COLO829 (cell line): Measurements from ENCODE around the gene MOB3B.
"Not testable (repeated sequence)": the region's sequence is repeated elsewhere in the genome, so short reads cannot be mapped to it uniquely, and the experiment has no call there.

Experiments used
- DNase-seq: peaks from one replicate; pipeline ENCODE4 v3.0.0; 2012; ENCODE audit warnings: low spot score

Gene MOB3B

DNA sequence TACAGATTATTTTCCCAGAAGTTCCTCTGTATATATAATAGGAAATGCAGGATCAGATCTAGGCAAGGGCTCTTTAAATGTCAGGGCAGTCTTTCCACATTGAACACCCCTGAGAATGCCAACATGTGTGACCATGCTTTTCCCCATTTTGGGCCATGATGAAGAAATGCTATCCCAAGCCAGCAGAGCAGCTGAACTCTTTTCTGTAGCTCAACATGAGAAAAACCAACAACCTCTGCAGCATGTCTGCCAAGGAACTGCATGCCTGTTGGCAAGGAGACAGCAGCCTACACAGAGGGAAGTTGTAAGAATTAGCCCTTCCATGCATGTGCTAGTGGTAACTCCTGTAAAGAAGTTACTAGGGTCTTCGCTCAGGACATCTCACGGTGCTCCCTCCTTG, 15.1 kb downstream of the MOB3B start:
- no peak for DNase-seq

DNA sequence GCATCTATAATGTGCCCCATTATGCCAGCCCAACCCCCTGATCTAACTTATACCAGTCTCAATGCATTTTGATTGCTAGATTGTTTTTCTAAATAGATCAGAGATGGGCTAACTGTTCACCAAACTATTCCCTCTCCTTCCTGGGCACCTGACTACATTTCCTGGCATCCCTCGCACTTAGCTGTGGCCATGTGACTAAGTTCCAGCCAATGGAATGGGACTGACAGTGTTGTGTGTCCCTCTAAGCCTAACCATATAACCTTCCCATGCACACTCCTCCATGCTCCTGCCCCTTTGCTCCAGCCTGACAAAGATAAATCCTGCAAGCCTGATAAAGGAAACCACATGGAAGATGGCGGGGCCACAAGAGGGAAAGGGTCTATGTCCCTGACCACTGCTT, 17.8 kb downstream of the MOB3B start:
- no peak for DNase-seq

DNA sequence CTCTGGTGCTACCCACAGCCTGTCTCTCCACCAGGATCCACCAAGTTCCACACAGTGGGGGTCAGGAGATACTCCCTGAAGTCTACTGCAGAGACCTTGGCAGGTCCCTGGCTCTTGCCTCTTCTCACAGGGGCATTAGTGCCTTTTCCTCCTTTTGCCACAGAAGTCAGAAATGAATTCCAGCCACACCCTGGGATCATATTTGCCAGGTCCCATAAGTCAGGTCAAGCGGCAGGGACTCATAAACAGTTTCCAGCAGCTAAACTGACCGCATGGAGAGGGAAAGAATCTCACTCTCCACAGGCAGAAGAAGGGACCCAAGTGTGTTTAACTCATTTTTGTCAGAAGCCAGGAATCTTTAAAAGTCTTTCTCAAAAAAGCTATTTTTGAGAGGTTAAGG, 18.8 kb downstream of the MOB3B start:
- DNase-seq = no peak

DNA sequence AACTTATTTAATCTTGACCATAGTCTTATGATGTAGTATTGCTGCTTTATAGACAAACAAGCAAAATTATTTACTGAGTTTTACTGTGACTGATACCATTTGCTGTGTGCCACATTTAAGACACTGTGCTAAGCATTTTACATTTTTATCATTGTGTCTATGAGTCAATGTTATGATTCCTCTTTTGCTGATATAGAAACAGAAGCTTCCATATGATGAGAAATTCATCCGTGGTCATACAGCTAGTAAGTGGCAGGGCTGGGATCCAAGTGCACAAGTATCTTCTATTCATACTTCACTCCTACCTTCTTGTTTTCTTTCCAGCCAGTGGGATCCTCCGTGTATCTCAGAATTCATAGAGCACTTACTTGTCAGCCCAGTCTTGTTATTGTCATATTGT, 22.6 kb downstream of the MOB3B start:
- no peak for DNase-seq

DNA sequence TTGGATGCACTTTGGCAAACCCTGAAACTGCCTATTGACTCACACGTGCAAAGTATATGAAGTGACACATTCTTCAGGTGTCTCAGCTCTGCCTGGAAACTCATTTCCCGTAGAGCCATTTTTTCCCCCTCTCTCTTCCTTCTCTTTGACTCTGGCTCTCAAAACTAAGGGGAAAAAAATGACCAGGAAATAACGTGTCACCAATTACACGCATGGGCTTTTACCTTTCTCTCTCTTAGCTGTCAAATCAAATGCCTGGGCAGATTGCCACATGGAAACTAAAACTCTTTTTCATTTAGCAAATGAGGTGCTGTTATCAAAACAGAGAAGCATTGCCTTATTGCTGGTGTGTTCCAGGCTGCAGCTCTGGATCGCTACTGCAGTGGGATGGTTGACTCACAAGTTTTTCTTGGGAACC, 23.9 kb downstream of the MOB3B start:
- DNase-seq = no peak

DNA sequence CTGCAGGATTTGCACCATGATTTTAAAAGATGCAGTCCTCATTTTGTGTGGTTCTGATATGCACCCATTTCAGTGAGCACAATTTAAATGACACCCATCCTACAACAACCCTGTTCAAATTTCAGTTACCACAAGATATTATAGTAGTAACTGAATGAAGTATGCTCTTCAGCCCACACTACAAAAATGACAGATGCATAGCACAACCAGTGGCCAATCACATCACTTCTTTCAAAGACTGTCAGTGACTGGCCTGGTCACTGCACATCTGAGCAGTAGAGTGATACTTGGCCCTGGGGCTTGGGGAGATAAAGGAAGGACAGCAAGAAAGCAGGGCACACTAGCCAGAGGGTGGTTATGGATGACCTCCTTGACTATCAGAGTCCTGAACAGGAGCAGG, 25.4 kb downstream of the MOB3B start:
- DNase-seq = no peak

DNA sequence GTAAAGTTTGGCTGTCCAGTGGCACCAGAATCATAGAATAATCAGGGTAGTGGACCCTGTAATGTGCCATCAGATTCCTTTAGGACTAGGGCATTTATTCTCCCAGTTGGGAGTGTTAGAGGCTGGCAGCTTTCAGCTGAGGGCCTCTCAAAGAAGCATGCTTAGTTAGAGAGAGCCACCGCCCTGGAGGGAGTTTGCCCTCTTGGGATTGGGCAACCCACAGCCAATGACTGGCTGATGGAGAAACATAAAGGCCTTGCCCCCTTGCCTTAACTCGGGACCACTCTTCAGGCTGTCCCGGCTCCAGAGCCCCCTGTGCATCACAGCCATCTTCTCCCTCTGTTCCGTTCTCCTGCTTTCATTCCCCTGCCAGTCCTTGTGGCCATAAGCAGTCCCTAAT, 26.0 kb downstream of the MOB3B start:
- no peak for DNase-seq

DNA sequence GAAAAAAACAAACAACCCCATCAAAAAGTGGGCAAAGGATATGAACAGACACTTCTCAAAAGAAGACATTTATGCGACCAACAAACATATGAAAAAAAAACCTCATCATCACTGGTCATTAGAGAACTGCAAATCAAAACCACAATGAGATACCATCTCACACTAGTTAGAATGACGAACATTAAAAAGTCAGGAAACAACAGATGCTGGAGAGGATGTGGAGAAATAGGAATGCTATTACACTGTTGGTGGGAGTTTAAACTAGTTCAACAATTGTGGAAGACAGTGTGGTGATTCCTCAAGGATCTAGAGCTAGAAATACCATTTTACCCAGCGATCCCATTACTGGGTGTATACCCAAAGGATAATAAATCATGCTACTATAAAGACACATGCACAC, 28.7 kb downstream of the MOB3B start:
- DNase-seq = not testable (repeated sequence)

DNA sequence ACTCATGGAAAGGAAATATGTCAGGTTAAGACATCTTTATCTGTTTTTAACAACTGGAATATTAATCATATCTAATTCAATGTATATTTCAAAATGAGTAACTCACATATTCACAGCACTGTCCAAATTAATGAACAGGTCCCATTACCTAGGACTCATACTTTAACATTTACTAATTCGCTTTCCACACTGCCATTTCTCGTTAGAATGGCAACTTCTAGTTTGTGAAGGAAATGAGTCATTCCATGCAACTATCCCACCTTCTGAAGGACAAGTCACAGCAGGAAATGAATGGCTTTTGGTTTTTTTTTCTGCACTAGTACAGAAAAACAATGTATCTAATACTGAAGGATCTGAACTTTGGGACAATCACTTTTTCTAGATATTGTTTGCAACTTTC, 30.2 kb downstream of the MOB3B start:
- DNase-seq = peak; percentile 21

DNA sequence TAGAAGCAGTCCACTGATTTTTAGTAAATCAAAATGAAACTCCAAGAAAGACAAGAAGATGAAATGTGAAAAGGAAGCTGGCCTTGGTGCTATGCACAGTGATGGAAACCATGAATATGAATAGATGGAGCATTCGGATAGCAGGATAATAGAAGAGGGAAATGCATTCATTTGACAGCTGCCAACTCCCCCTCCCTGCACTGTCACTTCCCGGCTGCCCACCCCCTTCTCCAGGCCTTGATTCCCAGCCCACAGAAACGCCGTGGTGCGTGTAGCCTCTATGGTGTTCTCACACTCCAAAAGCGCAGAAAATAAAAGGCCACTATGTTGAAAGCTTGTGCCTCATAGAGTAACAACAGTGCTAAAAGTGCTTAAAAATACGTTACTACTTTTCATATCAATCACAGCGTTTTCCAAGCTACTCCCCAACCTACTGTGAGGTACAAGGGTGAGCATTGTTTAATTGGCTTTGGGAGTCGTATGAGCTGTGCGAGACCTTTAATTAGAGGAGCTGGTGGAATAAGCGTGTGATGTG, 31.7 kb downstream of the MOB3B start:
- DNase-seq = no peak

DNA sequence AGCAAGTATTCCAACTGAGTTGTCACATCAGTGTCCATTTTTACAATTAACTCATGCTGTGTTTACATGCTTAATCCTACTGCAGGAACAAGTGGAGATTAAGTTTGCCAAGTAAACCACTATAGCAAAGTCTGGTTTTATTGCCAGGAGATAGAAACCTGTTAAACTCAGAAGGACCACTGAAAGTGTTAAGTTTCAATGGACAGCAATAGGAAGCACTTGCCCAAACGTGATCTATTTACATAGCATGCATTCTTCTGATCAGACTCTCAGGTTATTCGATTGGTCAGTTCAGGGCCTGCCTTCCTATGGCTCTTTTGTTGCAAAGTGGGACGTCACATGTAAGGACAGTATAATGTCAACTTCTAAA, 33.5 kb downstream of the MOB3B start:
- DNase-seq = no peak

DNA sequence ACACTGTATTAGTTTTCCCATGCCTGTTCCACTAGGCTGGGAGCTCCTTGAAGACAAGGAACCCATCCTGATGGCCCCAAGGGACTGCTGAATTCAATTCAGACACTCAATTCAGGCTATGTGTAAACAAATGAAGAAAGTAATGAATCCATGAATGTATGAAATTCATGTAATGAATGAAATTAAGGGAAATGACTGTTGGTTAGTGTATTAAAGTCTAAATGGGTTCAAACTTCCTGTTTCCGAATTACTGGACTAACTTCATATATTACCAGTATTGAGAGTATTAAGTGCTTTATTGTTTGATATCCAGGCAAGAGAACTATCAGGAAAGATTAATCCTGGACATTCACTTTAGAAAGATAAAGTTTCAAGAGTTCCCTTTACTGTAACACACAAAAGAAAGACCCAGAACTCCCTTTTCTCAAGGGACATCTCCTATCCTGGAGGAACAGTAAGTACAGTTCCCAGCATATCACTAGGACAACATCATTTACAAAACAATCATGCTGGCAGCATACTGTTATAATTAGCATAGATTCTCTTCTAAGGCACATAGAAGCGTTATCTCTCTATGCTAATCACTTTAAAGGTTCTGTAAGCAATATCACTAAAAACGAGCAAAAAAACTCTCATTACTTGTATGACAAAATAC, 34.0 kb downstream of the MOB3B start:
- DNase-seq = no peak

DNA sequence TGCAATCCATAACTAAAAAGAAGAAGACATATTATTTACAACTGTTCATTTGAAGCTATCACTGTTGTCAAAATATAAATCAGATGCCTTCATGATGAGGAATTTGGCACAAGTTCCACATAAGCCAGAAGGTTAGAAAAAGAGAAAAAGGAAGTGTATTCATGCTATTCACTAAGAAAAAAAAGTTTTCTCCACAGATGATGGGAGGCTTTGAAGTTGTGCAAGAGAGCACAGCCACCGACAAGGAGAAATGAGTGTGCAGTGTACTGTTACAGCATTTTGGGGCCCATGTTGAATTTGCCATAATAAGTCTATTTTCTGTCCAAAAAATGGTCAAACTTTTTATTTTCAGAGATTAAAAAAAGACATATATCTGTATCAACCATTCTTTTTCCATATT, 38.5 kb downstream of the MOB3B start:
- DNase-seq = no peak

DNA sequence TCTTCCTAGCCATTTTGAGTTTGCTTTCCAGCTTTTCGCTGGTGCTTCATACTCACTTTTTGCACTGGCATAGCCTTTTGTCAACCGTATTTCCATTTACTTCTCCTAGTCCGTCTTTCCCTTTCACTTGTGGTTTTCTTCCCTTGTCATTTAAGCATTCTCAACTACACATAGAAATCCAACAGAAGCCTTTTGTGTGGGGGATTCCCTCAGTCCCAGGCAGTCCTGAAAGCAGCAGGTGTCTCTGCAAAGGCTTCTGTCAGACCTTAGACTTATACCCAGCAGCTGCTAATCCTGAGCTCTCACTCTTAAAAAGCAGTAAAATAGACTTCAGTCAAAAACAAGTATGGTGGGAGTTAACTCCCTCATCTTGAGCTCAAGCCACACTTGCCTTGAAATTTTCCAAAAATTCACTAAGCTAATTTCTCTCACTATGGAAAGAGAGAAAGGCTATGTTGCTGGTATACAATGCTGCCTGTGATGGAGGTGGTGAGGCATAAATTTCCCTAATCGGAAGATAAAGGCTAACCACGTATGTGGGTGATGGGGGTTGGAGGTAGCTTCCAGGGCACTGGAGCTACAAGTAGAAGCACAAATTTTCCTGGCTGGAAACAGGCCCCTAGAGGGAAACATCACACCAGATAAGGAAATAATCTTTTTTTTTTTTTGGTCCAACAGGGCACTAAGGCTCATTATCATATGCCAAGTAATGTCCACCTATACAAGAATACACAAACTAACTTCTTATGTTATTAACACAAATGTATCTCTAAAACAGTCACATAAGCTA, 40.3 kb downstream of the MOB3B start:
- DNase-seq = peak; percentile 8

DNA sequence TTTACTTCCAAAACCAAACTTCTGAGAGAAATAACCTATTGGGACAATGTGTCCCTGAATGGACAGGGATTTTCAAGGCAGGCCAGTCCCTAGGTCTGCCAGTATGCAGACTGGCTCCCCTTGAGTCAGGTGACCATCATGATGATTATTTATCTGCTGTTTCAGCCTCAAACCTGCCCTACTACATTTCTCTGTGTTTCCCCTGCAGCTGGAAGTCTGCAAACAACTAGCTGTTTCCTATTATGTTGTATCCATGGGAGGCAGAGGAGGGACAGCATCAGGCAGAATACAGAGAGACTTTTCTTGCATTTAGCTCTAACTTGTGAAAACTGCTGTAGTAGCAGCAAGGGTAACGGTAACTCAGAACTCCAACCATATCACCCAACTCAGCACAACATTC, 41.7 kb downstream of the MOB3B start:
- no peak for DNase-seq

DNA sequence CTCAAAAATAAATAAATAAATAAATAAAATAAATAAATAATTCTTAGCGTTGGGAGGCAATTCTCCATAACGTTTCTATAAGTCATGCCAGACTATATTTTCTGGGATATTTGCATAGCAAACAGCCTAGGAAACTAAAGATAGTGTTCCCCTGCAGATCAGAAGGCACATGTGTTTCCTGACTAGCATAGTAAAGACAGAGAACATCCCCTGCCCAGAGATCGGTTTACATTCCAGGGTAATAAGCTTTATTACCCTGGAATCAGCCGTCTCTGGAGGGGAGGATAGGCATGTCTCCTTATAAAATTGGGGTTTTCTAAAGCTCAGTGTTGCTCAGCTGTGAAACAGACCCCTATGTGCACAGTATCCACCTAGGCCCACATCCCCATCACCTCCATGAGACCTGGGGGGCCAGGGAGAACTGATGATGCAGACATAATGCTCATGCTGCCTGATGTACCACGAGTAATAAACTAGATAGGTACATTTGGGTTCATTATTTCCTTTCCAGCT, 42.4 kb downstream of the MOB3B start:
- no peak for DNase-seq

DNA sequence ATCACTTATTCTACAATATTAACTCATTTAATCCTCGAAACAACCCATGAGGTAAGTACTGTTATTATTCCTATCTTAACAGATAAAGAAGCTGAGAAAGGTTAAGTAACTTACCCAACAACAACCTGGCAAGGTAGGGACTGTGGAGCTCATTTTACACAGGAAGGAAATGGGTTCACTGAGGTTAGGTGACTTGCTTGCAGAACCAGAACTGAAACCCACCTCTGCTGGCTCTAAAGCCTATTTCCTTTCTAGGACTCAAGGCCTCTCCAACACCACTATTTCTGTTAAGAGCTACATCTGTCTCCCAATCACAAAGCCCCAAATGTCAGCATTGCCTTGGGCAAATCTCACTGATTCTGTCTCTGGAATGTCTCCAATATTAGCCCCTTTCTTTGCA, 44.5 kb downstream of the MOB3B start:
- DNase-seq = no peak

DNA sequence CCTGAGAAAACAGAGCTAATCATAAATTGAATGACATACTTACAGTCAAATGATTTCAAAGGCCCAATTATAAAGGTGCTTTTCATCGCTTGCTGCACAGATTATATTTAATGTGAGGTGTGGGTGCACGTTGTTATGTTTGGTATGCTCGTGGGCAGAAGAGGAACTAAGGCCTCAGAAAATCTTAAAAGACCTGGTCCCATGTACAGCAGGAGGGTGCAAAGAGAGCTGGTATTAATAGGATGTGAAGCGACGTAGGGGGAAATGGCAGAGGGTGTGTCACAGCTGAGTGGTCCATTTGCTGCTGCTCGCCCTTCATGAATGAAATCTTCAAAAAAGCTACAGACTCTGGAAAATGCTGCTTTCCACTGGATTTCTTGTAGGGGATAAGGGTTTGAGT, 46.0 kb downstream of the MOB3B start:
- no peak for DNase-seq

DNA sequence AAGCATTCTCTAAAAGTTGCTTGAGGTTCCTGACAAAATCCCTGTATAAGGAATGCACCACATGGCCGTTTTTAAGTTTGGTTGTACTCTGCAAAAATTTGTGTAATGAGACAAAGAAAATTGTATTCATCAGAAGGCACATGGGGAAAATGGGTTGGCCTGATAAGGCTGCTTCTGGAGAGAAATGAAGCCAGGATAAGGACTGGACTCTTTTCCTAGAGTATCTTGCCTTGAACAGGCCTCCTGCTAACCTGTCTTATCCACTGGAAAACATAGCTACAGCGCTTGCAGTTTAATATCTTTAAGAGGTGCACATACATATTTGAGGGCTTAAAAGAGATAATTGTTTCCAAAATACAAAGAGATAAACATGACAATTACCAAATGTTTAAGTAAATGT, 46.9 kb downstream of the MOB3B start:
- DNase-seq = no peak

DNA sequence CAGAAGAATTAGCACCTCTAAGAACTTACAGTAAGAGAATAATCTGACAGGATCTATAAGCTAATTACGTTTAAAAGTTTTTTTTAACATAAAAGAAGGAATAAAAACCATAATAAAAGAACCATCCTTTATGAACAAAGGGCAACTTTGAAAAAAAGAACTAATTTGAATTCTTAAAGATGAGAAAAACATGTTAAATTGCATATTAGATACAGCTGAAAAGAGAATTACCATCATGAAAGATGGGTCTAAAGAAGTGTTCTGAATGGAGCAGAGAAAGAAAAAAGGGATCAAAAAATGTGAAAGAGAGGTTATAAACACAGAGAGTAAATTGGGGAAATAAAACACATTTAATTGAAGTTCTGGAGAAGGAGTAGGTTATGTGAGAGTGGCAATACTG, 51.3 kb downstream of the MOB3B start:
- no peak for DNase-seq

DNA sequence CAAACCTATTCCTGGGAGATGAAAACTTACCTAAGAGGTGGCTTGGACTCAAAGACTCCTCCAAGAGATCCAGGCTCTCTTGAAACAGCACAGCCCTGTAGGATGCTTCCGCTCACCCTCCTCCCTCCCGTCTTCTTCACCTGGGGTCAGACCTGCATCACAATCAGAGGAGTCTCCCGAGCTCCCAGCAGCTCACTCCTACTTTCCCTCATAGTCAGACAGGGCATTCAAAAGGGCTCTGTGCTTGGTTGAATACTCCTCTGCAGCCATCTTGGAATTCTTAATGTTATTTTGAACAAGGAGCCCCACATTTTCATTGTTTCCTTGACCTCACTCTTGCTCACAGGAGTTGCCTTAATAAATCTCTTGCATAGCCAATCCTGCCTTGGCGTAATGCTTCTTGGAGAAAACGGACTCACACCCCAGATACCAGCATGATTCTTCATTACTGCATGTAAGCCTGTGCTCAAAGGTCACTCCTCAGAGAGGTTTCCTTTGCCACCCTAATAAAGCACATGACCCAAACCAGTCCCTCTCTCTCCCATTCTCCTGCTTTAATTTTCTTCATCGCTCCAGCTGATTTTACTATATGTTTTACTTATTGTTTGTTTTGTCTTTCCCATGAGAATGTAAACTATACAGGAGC, 52.6 kb downstream of the MOB3B start:
- no peak for DNase-seq

DNA sequence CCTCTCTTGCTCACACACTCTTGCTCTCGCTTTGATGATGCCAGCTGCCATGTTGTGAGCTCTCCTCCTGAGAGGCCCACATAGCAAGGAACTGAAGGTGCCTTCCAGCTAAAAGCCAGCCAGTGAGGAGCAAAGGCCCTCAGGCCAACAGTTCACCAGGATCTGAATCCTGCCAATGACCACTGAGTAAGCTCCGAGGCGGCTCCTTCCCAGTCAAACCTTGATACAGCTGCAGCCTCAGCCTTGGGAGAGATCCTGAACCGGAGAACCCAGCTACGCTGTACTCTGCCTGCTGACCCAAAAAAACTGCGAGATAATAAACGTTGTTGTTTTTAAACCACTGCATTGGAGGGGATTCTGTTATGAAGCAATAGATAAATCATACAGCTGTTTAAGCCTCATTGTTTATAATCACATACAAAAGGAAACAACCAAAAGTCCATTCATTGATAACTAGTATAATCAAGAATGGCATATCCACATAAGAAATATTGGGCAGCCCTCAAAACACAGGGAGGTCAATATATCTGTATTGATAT, 54.5 kb downstream of the MOB3B start:
- DNase-seq = no peak

DNA sequence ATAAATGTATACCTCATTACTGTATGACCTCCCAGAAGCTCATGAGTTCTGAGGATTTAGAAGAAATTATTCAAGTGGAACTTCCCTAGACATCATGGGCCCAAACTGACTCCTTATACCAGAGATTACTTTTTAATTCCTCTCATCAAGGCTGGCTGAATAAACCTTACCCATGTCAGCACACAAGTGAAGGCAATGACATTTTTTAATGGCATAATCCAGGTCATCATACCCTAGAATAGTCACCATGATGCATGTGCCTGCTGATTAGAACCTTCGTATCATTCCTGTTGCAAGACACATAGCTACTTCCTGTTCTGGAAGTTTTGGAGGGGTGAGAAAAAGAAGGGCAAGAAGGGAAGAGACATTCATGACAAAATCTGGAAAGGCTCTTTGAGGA, 55.3 kb downstream of the MOB3B start:
- DNase-seq = no peak
